IMR-90 (cell line): ENCODE measurements around the gene ZNF541. TPM values are rescaled to one million over a fixed set of nuclear protein-coding genes. Genes with fewer than 3 reads are reported as not detected.
"Not testable (repeated sequence)": the region's sequence is repeated elsewhere in the genome, so short reads cannot be mapped to it uniquely, and the experiment has no call there.

Experiments
- ATAC-seq: fragments of 200-7000 bp; cut with Tn5 transposase; 2 replicates; pipeline ENCODE4 v1.9.1; 2020; ENCODE audit warnings: low read depth, mild to moderate bottlenecking, moderate library complexity
- BruUV-seq: library from RNA; stranded (reverse); fragments of 400-500 nt; replicated peaks from 2 replicates; lab custom pipeline; 2021; lab: Mats Ljungman, UMichigan
- CTCF ChIA-PET: fragments of 300-600 bp; formaldehyde crosslinking; extraction: SDS; loops from one replicate; lab custom pipeline; 2021; ENCODE audit warnings: antibody characterized with exemption; lab: Yijun Ruan, JAX
- POLR2A ChIA-PET: fragments of 300-600 bp; sonication (Branson Sonifier 250); formaldehyde crosslinking; loops from one replicate; lab custom pipeline; 2022; ENCODE audit warnings: antibody characterized with exemption; ENCODE audit not compliant: unreplicated experiment; lab: Charles Lee
- DNase-seq: peaks from one replicate; pipeline ENCODE4 v3.0.0; 2013
- H2AFZ ChIP-seq: replicated peaks from 2 replicates; pipeline ENCODE3; 2013; ENCODE audit warnings: low read length, mild to moderate bottlenecking; ENCODE audit not compliant: poor library complexity
- H2AK5ac ChIP-seq: 2 replicates; pipeline ENCODE4 v1.6.1; 2013; ENCODE audit warnings: low read depth, low read length, inconsistent platforms
- H2AK9ac ChIP-seq: replicated peaks from 2 replicates; pipeline ENCODE3; 2013; ENCODE audit warnings: mild to moderate bottlenecking, low read depth, low read length, moderate library complexity; ENCODE audit not compliant: poor library complexity
- H2BK120ac ChIP-seq: 2 replicates; pipeline ENCODE4 v1.6.1; 2013; ENCODE audit warnings: low read depth, low read length, inconsistent platforms
- H2BK15ac ChIP-seq: 3 replicates; pipeline ENCODE4 v1.6.1; 2013; ENCODE audit warnings: low read depth, low read length, inconsistent platforms
- H2BK20ac ChIP-seq: 2 replicates; pipeline ENCODE4 v1.6.1; 2013; ENCODE audit warnings: low read depth, mild to moderate bottlenecking, inconsistent platforms, low read length, moderate library complexity
- H2BK5ac ChIP-seq: 2 replicates; pipeline ENCODE4 v1.6.1; 2013; ENCODE audit warnings: mild to moderate bottlenecking, low read depth, low read length, inconsistent platforms; ENCODE audit not compliant: poor library complexity, severe bottlenecking
- H3K14ac ChIP-seq: replicated peaks from 2 replicates; pipeline ENCODE4 v1.6.1; 2013; ENCODE audit warnings: low read depth, low read length, inconsistent platforms
- H3K18ac ChIP-seq: 2 replicates; pipeline ENCODE4 v1.6.1; 2013; ENCODE audit warnings: low read depth, low read length, control low read depth
- H3K23ac ChIP-seq: 2 replicates; pipeline ENCODE4 v1.6.1; 2013; ENCODE audit warnings: low read depth, low read length, inconsistent platforms
- H3K27ac ChIP-seq: 2 replicates; pipeline ENCODE4 v1.5.1; 2013; ENCODE audit warnings: mild to moderate bottlenecking, control low read depth, low read length; ENCODE audit not compliant: insufficient read depth
- H3K27me3 ChIP-seq: 2 replicates; pipeline ENCODE4 v1.6.1; 2013; ENCODE audit warnings: low read length; ENCODE audit not compliant: control insufficient read depth, insufficient read depth
- H3K36me3 ChIP-seq: 2 replicates; pipeline ENCODE4 v1.6.1; 2013; ENCODE audit warnings: low read length, mixed read lengths; ENCODE audit not compliant: control insufficient read depth, insufficient read depth
- H3K4ac ChIP-seq: 2 replicates; pipeline ENCODE4 v1.6.1; 2013; ENCODE audit warnings: low read depth, low read length, inconsistent platforms
- H3K4me1 ChIP-seq: 2 replicates; pipeline ENCODE4 v1.6.1; 2013; ENCODE audit warnings: low read length, mixed read lengths; ENCODE audit not compliant: control insufficient read depth, insufficient read depth
- H3K4me2 ChIP-seq: 2 replicates; pipeline ENCODE4 v1.6.1; 2013; ENCODE audit warnings: low read depth, mild to moderate bottlenecking, control low read depth, low read length, moderate library complexity
- H3K4me3 ChIP-seq: 2 replicates; pipeline ENCODE4 v1.5.1; 2013; ENCODE audit warnings: low read depth, mild to moderate bottlenecking, control low read depth, low read length, moderate library complexity; ENCODE audit not compliant: insufficient read depth
- H3K56ac ChIP-seq: 2 replicates; pipeline ENCODE4 v1.6.1; 2013; ENCODE audit warnings: low read length, inconsistent platforms; ENCODE audit not compliant: insufficient read depth; ENCODE audit errors: extremely low read depth
- H3K79me1 ChIP-seq, 2 experiments: 2 replicates each; pipeline ENCODE4 v1.6.1; 2013; ENCODE audit warnings: low read length in 2 of 2, inconsistent platforms in 1 of 2, low read depth in 1 of 2
- H3K9ac ChIP-seq: 2 replicates; pipeline ENCODE4 v1.6.1; 2013; ENCODE audit warnings: low read depth, low read length, control low read depth
- H3K9me1 ChIP-seq: 2 replicates; pipeline ENCODE4 v1.6.1; 2013; ENCODE audit warnings: low read length, inconsistent platforms; ENCODE audit not compliant: insufficient read depth
- H3K9me3 ChIP-seq: 2 replicates; pipeline ENCODE4 v1.6.1; 2013; ENCODE audit warnings: low read length; ENCODE audit not compliant: control insufficient read depth, insufficient read depth
- H4K20me1 ChIP-seq: 2 replicates; pipeline ENCODE4 v1.6.1; 2013; ENCODE audit warnings: low read length, inconsistent platforms; ENCODE audit not compliant: insufficient read depth
- H4K5ac ChIP-seq: 2 replicates; pipeline ENCODE4 v1.6.1; 2013; ENCODE audit warnings: mild to moderate bottlenecking, low read depth, low read length, control low read depth
- H4K8ac ChIP-seq, 2 experiments: 2 replicates each; pipeline ENCODE4 v1.6.1; 2013; ENCODE audit warnings: low read depth in 2 of 2, low read length in 2 of 2, control low read depth in 1 of 2, inconsistent platforms in 1 of 2
- H4K91ac ChIP-seq: 2 replicates; pipeline ENCODE4 v1.6.1; 2013; ENCODE audit warnings: low read depth, low read length, inconsistent platforms; ENCODE audit not compliant: insufficient read depth
- MAFK ChIP-seq: IDR thresholded peaks from 2 replicates; pipeline ENCODE4 v1.6.1; 2012; ENCODE audit warnings: low read depth, low read length, improper control_type of control experiment
- MXI1 ChIP-seq: IDR thresholded peaks from 2 replicates; pipeline ENCODE4 v1.6.1; 2012; ENCODE audit warnings: low read depth, mild to moderate bottlenecking, low read length, moderate library complexity, borderline replicate concordance
- NFE2L2 ChIP-seq: fragments of 150-350 bp; IDR thresholded peaks from 2 replicates; pipeline ENCODE4 v1.6.1; 2016; ENCODE audit warnings: low read depth, mild to moderate bottlenecking, low read length
- POLR2A ChIP-seq: IDR thresholded peaks from 2 replicates; pipeline ENCODE4 v1.6.1; 2012; ENCODE audit warnings: mild to moderate bottlenecking, low read depth, low read length
- RAD21 ChIP-seq: IDR thresholded peaks from 2 replicates; pipeline ENCODE4 v1.6.1; 2012; ENCODE audit warnings: low read length, improper control_type of control experiment
- RCOR1 ChIP-seq: IDR thresholded peaks from 2 replicates; pipeline ENCODE4 v1.6.1; 2012; ENCODE audit warnings: mild to moderate bottlenecking, low read length, improper control_type of control experiment; ENCODE audit not compliant: insufficient replicate concordance
- WGBS, 2 experiments: methylation state at CpG; one replicate each; pipeline versions ENCODE4 v1.1.5 to v1.1.7; 2013; ENCODE audit warnings: missing lambda C conversion rate in 2 of 2; ENCODE audit not compliant: insufficient read length in 1 of 2; ENCODE audit errors: extremely low coverage in 2 of 2; 5-methylcytosine and 5-hydroxymethylcytosine counted together
- dilution Hi-C: fragments of 300-500 bp; cut with HindIII; formaldehyde crosslinking; loops from one replicate; pipeline ENCODE4 v1.14.3; 2018; ENCODE audit warnings: low sequenced_read_pairs; ENCODE audit not compliant: unreplicated experiment
- in situ Hi-C: fragments of 300-500 bp; cut with MboI; formaldehyde crosslinking; loops from 3 replicates; pipeline ENCODE4 v1.14.3; 2019; ENCODE audit warnings: low sequenced_read_pairs, inconsistent platforms, mixed read lengths
- intact Hi-C: fragments of 100-400 bp; cut with micrococcal nuclease; formaldehyde crosslinking; loops from 2 replicates; pipeline ENCODE4 v1.10.0; 2022
- polyA plus RNA-seq, 3 experiments: library from polyadenylated mRNA; depleted of rRNA; stranded (reverse); fragments of >200 nt; gene quantifications; 2 replicates each; pipeline ENCODE4 v1.2.3, GENCODE V29; 2012; ENCODE audit warnings: low replicate concordance in 1 of 3
- total RNA-seq: library from RNA; depleted of rRNA; stranded (reverse); fragments of >200 nt; gene quantifications from 2 replicates; pipeline ENCODE4 v1.2.3, GENCODE V29; 2012
- TF ChIP-seq, protein P1 (sequence below): fragments of 150-350 bp; IDR thresholded peaks from 2 replicates; pipeline ENCODE4 v1.6.1; 2016; ENCODE audit warnings: low read depth, mild to moderate bottlenecking, low read length, moderate library complexity, borderline replicate concordance

ZNF541 gene
- total and polyA plus RNA-seq, 2 of the 4 experiments (the other 2 are of a cell fraction) = not detected

DNA sequence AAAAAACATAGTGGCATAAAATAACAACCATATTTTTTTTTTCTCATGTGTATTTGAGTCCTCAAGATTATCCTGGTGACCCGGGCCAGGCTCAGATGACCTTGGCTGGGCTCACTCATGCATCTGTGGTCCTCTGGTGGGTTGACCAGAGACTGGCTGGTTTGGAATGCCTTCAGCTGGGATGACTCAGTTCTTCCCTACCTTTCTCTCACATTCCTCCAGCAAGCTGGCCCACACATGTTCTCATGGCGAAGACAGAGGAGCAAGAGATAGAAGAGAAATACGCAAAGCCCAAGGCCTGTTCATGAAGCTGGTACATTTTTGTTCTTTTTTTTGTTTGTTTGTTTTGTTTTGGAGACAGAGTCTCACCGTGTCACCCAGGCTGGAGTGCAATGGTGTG is 14.3 kb upstream of the ZNF541 start:
- H3K56ac ChIP-seq = no peak overlapping the region
- no peak overlapping the region for H2AK9ac ChIP-seq
- no peaks in the 10 kb centered on the region for H3K4me1 ChIP-seq
- H3K27me3 ChIP-seq = no peaks in the 10 kb centered on the region
- intact Hi-C loops = no loop called here
- H3K4me2 ChIP-seq = no peak overlapping the region
- no peak overlapping the region for H3K9ac ChIP-seq
- no peak overlapping the region for H2AK5ac ChIP-seq
- no TSS peak for BruUV-seq
- no peak overlapping the region for H2BK20ac ChIP-seq
- dilution Hi-C loops = no loop called here
- H3K14ac ChIP-seq = no peak overlapping the region
- H3K4ac ChIP-seq = no peak overlapping the region
- peak overlapping the region; percentile 27 for H2AFZ ChIP-seq
- no peak overlapping the region for H3K27ac ChIP-seq
- no peak overlapping the region for H2BK5ac ChIP-seq
- H4K91ac ChIP-seq = no peak overlapping the region
- H4K20me1 ChIP-seq = no peaks in the 10 kb centered on the region
- CTCF ChIA-PET = no interaction called here
- ATAC-seq = no peak
- H2BK120ac ChIP-seq = no peak overlapping the region
- H3K4me3 ChIP-seq = no peak overlapping the region
- no peaks in the 10 kb centered on the region for H3K36me3 ChIP-seq
- POLR2A ChIA-PET = no interaction called here
- 0 out of 2 replicates have a peak, but pooled peaks cover 3% of the 10 kb centered on the region for H3K9me1 ChIP-seq
- WGBS, 2 experiments = no CpG with 5 or more reads among the region's 4 CpGs
- no peak overlapping the region for H2BK15ac ChIP-seq
- H3K79me1 ChIP-seq = no peaks in the 10 kb centered on the region
- no peak overlapping the region for H3K23ac ChIP-seq
- H3K9me3 ChIP-seq = peaks cover 10% of the 10 kb centered on the region
- no peak overlapping the region for H3K18ac ChIP-seq
- H4K5ac ChIP-seq = no peak overlapping the region
- DNase-seq = peak; percentile 51
- no peak overlapping the region for H4K8ac ChIP-seq
- in situ Hi-C loops = no loop called here
- TF ChIP-seq NFE2L2 (no peak), MAFK (no peak), RCOR1 (no peak), MXI1 (no peak), RAD21 (no peak), POLR2A (no peak)
- TF ChIP-seq, protein P1, sequence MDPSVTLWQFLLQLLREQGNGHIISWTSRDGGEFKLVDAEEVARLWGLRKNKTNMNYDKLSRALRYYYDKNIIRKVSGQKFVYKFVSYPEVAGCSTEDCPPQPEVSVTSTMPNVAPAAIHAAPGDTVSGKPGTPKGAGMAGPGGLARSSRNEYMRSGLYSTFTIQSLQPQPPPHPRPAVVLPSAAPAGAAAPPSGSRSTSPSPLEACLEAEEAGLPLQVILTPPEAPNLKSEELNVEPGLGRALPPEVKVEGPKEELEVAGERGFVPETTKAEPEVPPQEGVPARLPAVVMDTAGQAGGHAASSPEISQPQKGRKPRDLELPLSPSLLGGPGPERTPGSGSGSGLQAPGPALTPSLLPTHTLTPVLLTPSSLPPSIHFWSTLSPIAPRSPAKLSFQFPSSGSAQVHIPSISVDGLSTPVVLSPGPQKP = no peak

- Histone ChIP-seq H3K14ac (peak overlapping the region; percentile 52; the same call in 1 of the 2 replicates), H2BK20ac (peak overlapping the region; percentile 33), H4K8ac (peak overlapping the region in 1 of 2 experiments; percentile 63; a peak in 2 of 4 replicates), H2AK5ac (peak overlapping the region; percentile 75; the same call in 1 of the 2 replicates), H2BK15ac (0 out of 3 replicates have a peak overlapping the region, but pooled peaks have one; percentile 20), H2BK120ac (peak overlapping the region; percentile 78; the same call in 1 of the 2 replicates), H4K91ac (peak overlapping the region; percentile 32; the same call in 1 of the 2 replicates), H3K9me1 (peaks cover 11% of the 10 kb centered on the region), H3K4ac (peak overlapping the region; percentile 73; the same call in 1 of the 2 replicates)
- H3K18ac ChIP-seq, H2BK5ac ChIP-seq, POLR2A ChIA-PET, H3K4me1 ChIP-seq, H3K27ac ChIP-seq, H3K56ac ChIP-seq, H3K4me2 ChIP-seq, H4K20me1 ChIP-seq, H3K79me1 ChIP-seq, dilution Hi-C loops, H3K9me3 ChIP-seq, CTCF ChIA-PET, H2AFZ ChIP-seq, H2AK9ac ChIP-seq, DNase-seq, ATAC-seq, intact Hi-C loops, BruUV-seq, in situ Hi-C loops, H3K9ac ChIP-seq, H3K23ac ChIP-seq, H3K27me3 ChIP-seq, H4K5ac ChIP-seq, H3K4me3 ChIP-seq, H3K36me3 ChIP-seq: not testable (repeated sequence)
- WGBS, 2 experiments = no CpG with 5 or more reads among the region's 1 CpG
Observed at GRCh38 chr19:47583161-47583560, 10.2 kb upstream of the ZNF541 start.
